ENCODE results near the gene NLGN4Y.

The NLGN4Y gene

DNA sequence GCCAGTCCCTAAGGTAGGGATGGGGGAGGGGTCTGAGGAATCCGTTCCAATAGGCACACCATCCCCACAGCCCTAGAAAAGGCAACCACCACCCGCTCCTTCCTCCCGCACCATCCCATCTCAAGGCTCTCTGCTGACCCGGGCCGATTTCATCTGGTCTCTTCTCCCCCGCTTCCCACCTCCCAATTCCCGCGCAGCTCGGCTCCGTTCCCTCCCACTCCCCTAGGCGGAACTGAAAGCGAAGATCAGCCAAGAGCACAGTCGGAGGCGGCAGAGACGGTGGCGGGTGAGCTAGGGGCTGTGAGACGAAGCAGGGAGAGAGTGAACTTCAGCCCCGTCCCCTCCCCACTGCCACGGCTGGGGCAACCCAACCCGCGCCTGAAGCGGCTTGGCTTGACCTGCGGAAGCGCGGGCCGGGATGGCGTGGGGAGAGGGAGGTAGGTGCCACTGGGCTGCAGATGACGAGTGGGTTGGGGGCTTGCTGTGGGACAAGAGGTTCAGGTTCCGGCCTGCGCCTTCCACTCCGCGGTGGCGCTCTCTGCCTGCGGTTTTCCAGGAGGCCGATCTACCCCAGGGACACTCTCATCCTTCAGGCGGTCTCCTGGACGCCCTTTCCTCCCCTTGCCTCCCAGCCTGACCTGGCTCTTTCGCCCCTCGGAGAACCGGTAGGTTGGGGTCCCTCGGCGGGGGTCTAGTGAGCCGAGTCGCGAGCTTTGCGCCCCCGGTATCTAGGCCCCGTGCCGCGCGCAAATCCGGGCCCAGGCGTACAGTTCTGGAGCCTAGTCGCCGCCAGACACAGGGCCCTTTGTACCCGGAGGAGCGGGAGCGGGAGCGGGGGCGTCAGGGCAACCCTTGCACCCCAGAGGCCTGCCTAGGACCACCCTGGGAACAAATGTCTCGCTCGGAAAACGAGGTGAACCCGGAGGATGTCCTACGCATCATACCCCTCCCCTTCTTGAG is at the start of gene NLGN4Y:
NLGN4Y (plus strand) TSS at position 258 of the 960 bp plus-strand sequence. CDS start 97,591 bp downstream, outside the sequence.
- Histone ChIP-seq H3K4me3 (ENCODE audit: low read length) (no peak within 1 kb of the TSS), H3K27me3 (replicated peaks; ENCODE audit: control insufficient read depth, insufficient read depth, low read length) (no peaks in the 10 kb centered on the region), H3K36me3 (ENCODE audit: control insufficient read depth, insufficient read depth, low read length, severe bottlenecking) (no peaks in the 10 kb centered on the region), H3K9ac (ENCODE audit: low read length) (no peak within 1 kb of the TSS), H3K4me1 (ENCODE audit: control insufficient read depth, insufficient read depth, low read length) (no peaks in the 10 kb centered on the region), H3K9me3 (ENCODE audit: control insufficient read depth, low read length) (no peaks in the 10 kb centered on the region)
- DNase-seq (ENCODE audit: low read depth), result no peak

DNA sequence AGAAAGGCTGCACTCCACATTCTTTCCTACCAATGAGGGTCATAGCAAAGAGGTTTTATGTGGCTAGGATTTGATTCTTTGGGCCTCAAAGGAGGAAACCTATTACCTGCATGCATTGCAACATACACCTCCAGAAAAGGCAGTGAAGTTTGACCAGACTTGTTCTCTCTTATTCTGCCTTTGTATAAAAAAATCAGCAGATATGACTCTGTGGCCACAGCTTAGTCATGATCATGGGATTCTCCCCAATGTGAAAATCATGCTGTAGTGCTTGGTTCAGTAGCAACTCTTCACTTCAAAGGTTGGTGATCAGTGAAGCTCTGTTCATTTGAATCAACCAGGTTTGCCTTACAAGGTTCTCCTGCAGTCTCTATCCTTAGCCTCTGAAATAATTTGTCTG is 38.4 kb upstream of the NLGN4Y start:
- Histone ChIP-seq H3K4me3 (ENCODE audit: low read length) (no peak overlapping the region), H3K27me3 (replicated peaks; ENCODE audit: control insufficient read depth, insufficient read depth, low read length) (no peaks in the 10 kb centered on the region)
- DNase-seq (ENCODE audit: low read depth), result no peak

DNA sequence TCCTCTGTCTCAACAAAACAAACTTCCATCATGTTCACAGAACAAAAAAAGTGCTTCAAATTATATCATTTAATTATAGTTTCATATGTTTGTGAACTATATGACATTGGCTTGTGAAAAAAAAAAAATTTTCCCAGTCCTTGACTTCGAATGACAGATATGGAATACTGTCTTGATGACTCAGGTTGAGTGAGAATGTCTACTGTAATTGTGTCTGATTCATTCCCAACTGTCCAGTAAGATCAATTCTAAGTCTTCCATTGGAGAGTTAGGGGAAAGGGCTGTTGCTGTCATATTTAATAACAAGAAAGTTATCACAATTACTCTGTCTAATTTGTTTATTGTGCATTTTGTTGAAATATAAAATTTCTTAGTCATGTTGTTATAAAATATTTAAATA is 34.1 kb upstream of the NLGN4Y start:
- H3K36me3 ChIP-seq (ENCODE audit: control insufficient read depth, insufficient read depth, low read length, severe bottlenecking), result no peaks in the 10 kb centered on the region
- no peak for DNase-seq (ENCODE audit: low read depth)
- no peaks in the 10 kb centered on the region for H3K9me3 ChIP-seq (ENCODE audit: control insufficient read depth, low read length)
- H3K4me3 ChIP-seq (ENCODE audit: low read length), result no peak overlapping the region
- H3K4me1 ChIP-seq (ENCODE audit: control insufficient read depth, insufficient read depth, low read length), result no peaks in the 10 kb centered on the region
- H3K27me3 ChIP-seq (replicated peaks; ENCODE audit: control insufficient read depth, insufficient read depth, low read length), result no peaks in the 10 kb centered on the region
- H3K9ac ChIP-seq (ENCODE audit: low read length), result no peak overlapping the region

More for the DNA sequence above, 38.4 kb upstream of the NLGN4Y start:
- H3K9ac ChIP-seq (ENCODE audit: low read length), result no peak overlapping the region
- no peaks in the 10 kb centered on the region for H3K4me1 ChIP-seq (ENCODE audit: control insufficient read depth, insufficient read depth, low read length)
- no peaks in the 10 kb centered on the region for H3K36me3 ChIP-seq (ENCODE audit: control insufficient read depth, insufficient read depth, low read length, severe bottlenecking)
- H3K9me3 ChIP-seq (ENCODE audit: control insufficient read depth, low read length), result no peaks in the 10 kb centered on the region

DNA sequence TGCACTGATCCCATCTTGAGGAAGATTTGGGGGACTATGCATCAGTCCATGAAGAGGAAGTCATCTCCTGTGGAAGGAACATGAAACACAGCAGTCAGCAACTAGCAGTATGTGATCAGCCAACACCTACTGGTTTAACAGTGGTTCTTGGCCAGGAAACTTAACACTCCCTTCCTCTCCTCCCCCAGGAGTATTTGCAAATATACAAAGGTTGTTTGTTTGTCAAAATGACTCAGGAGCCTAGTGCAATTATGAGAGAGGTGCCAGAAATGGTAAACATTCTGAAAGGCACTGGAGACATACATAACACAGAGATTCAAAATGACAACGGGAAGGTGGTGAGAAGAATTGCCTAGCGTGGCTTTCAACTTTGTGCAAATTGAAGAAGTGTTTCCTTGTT is 26.3 kb upstream of the NLGN4Y start:
- no peaks in the 10 kb centered on the region for H3K36me3 ChIP-seq (ENCODE audit: control insufficient read depth, insufficient read depth, low read length, severe bottlenecking)
- no peaks in the 10 kb centered on the region for H3K27me3 ChIP-seq (replicated peaks; ENCODE audit: control insufficient read depth, insufficient read depth, low read length)
- no peak for DNase-seq (ENCODE audit: low read depth)
- H3K9ac ChIP-seq (ENCODE audit: low read length), result no peak overlapping the region
- H3K4me1 ChIP-seq (ENCODE audit: control insufficient read depth, insufficient read depth, low read length), result no peaks in the 10 kb centered on the region
- H3K9me3 ChIP-seq (ENCODE audit: control insufficient read depth, low read length), result no peaks in the 10 kb centered on the region
- no peak overlapping the region for H3K4me3 ChIP-seq (ENCODE audit: low read length)

DNA sequence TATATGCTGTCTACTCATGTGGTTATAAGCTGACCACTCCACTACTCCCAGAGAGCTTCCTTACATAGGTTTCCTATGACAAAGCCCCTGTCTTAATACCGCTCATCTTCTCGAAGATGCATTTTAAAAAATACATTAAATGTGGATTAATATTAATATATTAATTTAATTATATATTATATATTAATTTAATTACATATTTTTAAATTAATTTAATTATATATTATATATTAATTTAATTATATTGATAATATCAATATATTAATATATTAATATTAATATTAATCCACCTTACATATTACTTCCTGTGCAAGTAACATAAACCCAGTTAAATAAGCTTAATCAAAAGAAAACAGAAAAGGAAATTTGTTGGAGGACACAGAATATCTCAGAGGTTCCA is 19.7 kb upstream of the NLGN4Y start:
- Histone ChIP-seq H3K4me1 (ENCODE audit: control insufficient read depth, insufficient read depth, low read length) (no peaks in the 10 kb centered on the region), H3K4me3 (ENCODE audit: low read length) (no peak overlapping the region), H3K9ac (ENCODE audit: low read length) (no peak overlapping the region), H3K27me3 (replicated peaks; ENCODE audit: control insufficient read depth, insufficient read depth, low read length) (no peaks in the 10 kb centered on the region), H3K36me3 (ENCODE audit: control insufficient read depth, insufficient read depth, low read length, severe bottlenecking) (no peaks in the 10 kb centered on the region), H3K9me3 (ENCODE audit: control insufficient read depth, low read length) (no peaks in the 10 kb centered on the region)
- DNase-seq (ENCODE audit: low read depth), result no peak

DNA sequence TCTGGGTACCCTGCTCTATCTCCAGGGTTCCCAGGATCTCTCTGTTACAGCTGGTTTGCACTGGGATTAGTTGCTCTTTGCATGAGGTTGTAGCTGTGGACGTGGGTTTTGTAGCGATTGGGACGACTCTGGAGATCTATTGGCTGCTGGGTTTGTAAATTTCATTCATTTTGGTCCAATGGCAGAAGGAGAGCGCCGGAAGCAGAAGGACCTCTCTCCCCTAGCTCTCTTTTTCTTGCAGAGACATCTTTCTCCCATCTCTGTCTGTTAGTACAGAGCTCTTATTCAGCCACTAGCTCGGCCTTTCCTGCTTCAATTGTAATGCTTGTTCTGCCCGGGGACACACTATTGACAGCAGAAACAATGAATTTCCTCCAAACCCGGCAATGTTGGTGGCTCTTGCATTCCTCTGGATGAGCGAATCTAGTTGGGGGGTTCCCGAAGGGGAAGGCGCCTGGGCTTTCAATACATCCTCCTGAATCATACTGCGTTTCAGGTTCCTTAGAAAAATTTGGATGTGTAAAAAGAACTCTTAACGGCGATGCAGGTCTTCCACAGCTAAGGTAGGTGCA is 1.9 kb upstream of the NLGN4Y start:
- H3K4me3 ChIP-seq (ENCODE audit: low read length), result no peak overlapping the region

DNA sequence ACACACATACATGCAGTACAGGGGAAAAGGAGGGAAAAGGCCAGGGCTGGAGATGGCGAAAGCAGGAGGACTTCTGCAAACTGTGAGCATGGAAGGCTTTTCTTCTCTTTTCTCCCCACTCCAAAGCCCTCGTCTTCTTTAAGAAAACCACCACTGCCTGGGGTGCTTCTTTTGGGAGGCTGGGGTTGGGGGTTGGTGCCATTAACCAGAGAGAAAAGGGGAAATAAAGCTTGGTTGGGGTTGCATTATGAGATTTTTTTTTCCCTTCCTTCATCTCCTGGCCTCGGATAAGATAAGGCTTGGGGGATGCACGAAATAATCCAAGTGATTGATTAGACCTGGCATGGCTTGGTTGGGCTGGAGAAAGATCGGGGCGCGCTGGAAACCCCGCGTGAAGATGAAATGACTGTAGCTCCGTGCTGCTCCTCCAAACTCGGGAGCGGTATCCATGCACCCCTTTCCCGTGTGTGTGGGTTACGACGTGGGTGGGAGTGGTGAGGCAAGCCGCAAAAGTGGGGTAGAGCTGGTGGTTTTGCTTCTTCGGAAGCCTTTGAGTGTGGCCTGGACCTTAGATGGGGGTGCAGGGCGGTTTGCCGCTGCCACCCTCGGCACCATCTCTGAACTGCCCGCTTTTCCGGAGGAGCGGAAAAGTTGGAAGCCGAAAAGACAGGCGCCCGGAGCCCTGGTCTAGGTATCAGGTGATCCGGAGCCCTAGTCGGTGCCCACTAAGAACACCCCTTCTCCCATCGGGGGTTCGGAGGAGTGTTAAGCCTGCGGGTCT is 648 bp upstream of the NLGN4Y start:
- Histone ChIP-seq H3K9me3 (ENCODE audit: control insufficient read depth, low read length) (no peaks in the 10 kb centered on the region), H3K4me3 (ENCODE audit: low read length) (no peak overlapping the region), H3K4me1 (ENCODE audit: control insufficient read depth, insufficient read depth, low read length) (no peaks in the 10 kb centered on the region), H3K27me3 (replicated peaks; ENCODE audit: control insufficient read depth, insufficient read depth, low read length) (no peaks in the 10 kb centered on the region), H3K9ac (ENCODE audit: low read length) (no peak overlapping the region), H3K36me3 (ENCODE audit: control insufficient read depth, insufficient read depth, low read length, severe bottlenecking) (no peaks in the 10 kb centered on the region)
- DNase-seq (ENCODE audit: low read depth), result no peak

More for the DNA sequence above, 1.9 kb upstream of the NLGN4Y start:
- Histone ChIP-seq H3K9me3 (ENCODE audit: control insufficient read depth, low read length) (no peaks in the 10 kb centered on the region), H3K27me3 (replicated peaks; ENCODE audit: control insufficient read depth, insufficient read depth, low read length) (no peaks in the 10 kb centered on the region), H3K36me3 (ENCODE audit: control insufficient read depth, insufficient read depth, low read length, severe bottlenecking) (no peaks in the 10 kb centered on the region), H3K9ac (ENCODE audit: low read length) (no peak overlapping the region), H3K4me1 (ENCODE audit: control insufficient read depth, insufficient read depth, low read length) (no peaks in the 10 kb centered on the region)
- DNase-seq (ENCODE audit: low read depth), result no peak

DNA sequence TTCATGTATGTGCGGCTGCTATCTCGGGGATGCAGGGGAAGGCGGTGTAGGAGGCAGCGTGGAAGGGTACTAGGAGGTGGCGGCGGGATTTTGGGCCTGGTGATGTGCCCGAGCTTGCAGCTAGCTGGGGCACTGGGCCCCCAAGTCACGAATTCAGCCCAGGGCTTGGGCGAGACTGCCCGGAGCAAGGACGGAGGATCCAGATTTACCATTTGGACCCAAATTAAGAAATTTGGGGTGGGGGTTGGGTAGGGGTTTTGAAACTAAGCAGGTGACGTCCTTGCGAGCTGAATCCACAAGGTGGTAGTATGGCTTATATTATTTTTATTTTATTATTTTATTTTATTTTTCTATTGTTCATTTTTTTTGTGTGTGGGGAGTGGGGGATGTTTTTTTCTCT is 986 bp downstream of the NLGN4Y start:
- H3K9ac ChIP-seq (ENCODE audit: low read length), result no peak overlapping the region
- H3K27me3 ChIP-seq (replicated peaks; ENCODE audit: control insufficient read depth, insufficient read depth, low read length), result no peaks in the 10 kb centered on the region
- no peak for DNase-seq (ENCODE audit: low read depth)
- no peak overlapping the region for H3K4me3 ChIP-seq (ENCODE audit: low read length)
- H3K4me1 ChIP-seq (ENCODE audit: control insufficient read depth, insufficient read depth, low read length), result no peaks in the 10 kb centered on the region
- H3K36me3 ChIP-seq (ENCODE audit: control insufficient read depth, insufficient read depth, low read length, severe bottlenecking), result no peaks in the 10 kb centered on the region
- H3K9me3 ChIP-seq (ENCODE audit: control insufficient read depth, low read length), result no peaks in the 10 kb centered on the region

DNA sequence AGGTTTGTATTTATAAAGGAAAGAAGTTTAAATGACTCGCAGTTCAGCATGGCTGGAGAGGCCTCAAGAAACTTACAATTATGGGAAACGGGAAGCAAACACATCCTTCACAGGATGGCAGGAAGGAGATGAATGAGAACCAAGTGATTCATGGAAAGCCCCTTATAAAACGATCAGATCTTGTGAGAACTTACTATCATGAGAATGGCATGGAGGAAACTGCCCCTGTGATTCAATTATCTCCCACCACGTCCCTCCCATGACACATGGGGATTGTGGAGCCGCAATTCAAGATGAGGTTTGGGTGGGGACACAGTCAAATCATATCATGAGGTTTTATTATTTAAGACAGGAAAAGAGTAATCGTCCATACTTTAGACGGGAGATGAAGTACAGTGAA is 4.0 kb downstream of the NLGN4Y start:
- Histone ChIP-seq H3K36me3 (ENCODE audit: control insufficient read depth, insufficient read depth, low read length, severe bottlenecking) (no peaks in the 10 kb centered on the region), H3K27me3 (replicated peaks; ENCODE audit: control insufficient read depth, insufficient read depth, low read length) (no peaks in the 10 kb centered on the region), H3K9me3 (ENCODE audit: control insufficient read depth, low read length) (no peaks in the 10 kb centered on the region), H3K4me3 (ENCODE audit: low read length) (no peak overlapping the region), H3K9ac (ENCODE audit: low read length) (no peak overlapping the region), H3K4me1 (ENCODE audit: control insufficient read depth, insufficient read depth, low read length) (no peaks in the 10 kb centered on the region)
- no peak for DNase-seq (ENCODE audit: low read depth)

DNA sequence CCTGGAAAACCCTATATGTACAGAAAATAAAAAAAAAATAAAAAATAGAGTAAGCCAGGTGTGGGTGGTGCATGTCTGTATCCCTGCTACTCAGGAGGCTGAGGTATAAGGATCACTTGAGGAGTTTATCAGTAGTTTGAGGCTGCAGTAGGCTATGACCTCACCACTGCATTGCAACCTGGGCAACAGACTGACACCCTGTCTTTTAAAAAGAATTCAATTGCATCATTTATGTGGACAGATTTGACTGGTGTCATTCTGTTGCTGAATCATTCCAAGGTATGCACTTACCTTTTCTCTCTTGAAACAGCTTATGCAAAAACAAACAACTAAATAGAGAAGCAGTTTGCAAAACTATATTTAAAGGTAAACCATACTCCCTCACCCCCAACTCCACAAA is 12.4 kb downstream of the NLGN4Y start:
- DNase-seq (ENCODE audit: low read depth), result no peak
- H3K27me3 ChIP-seq (replicated peaks; ENCODE audit: control insufficient read depth, insufficient read depth, low read length), result no peaks in the 10 kb centered on the region
- no peaks in the 10 kb centered on the region for H3K36me3 ChIP-seq (ENCODE audit: control insufficient read depth, insufficient read depth, low read length, severe bottlenecking)
- no peaks in the 10 kb centered on the region for H3K4me1 ChIP-seq (ENCODE audit: control insufficient read depth, insufficient read depth, low read length)
- no peak overlapping the region for H3K9ac ChIP-seq (ENCODE audit: low read length)
- H3K4me3 ChIP-seq (ENCODE audit: low read length), result no peak overlapping the region
- no peaks in the 10 kb centered on the region for H3K9me3 ChIP-seq (ENCODE audit: control insufficient read depth, low read length)

DNA sequence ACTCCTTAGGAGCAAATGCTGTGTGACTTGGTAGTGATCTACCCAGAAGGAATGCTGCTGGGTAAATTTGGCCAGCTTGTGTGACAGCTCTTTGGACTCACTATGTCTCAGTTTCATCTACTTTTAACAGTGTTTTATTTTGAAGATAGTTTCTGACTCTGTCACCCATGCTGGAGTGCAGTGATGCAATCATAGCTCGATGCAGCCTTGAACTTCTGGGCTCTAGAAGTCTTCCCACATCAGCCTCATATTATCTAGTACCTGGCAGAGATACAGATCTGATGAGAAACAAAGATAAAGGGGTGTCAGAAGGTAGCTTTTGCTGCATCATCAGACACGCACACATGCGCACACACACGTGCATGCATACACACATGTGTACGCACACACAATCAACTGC is 19.2 kb downstream of the NLGN4Y start:
- no peak overlapping the region for H3K4me3 ChIP-seq (ENCODE audit: low read length)
- no peaks in the 10 kb centered on the region for H3K9me3 ChIP-seq (ENCODE audit: control insufficient read depth, low read length)
- H3K9ac ChIP-seq (ENCODE audit: low read length), result no peak overlapping the region
- no peaks in the 10 kb centered on the region for H3K4me1 ChIP-seq (ENCODE audit: control insufficient read depth, insufficient read depth, low read length)
- no peaks in the 10 kb centered on the region for H3K27me3 ChIP-seq (replicated peaks; ENCODE audit: control insufficient read depth, insufficient read depth, low read length)
- H3K36me3 ChIP-seq (ENCODE audit: control insufficient read depth, insufficient read depth, low read length, severe bottlenecking), result no peaks in the 10 kb centered on the region
- DNase-seq (ENCODE audit: low read depth), result no peak

Data from adipocyte (in vitro differentiated cells).